SK-N-SH (cell line): Measurements from ENCODE around the gene PARVA. TPM values are rescaled to one million over a fixed set of nuclear protein-coding genes. Genes with fewer than 3 reads are reported as not detected.

Experiments used
- CTCF ChIA-PET: fragments of 300-600, 350-600 bp; formaldehyde crosslinking; extraction: SDS; loops from one replicate; lab custom pipeline; 2021; lab: Yijun Ruan, JAX
- POLR2A ChIA-PET: fragments of 350-600 bp; sonication (Branson Sonifier 250); formaldehyde crosslinking; extraction: SDS; loops from one replicate; lab custom pipeline; 2020; ENCODE audit warnings: antibody characterized with exemption, inconsistent platforms; lab: Yijun Ruan, JAX
- DNase-seq: peaks from one replicate; pipeline ENCODE4 v3.0.0; 2012
- H2AFZ ChIP-seq: fragments of 200-600 bp; sonication (generic); 2 replicates; pipeline ENCODE4 v1.8.1; 2016; ENCODE audit warnings: antibody characterized with exemption, mild to moderate bottlenecking, low read depth
- H3F3A ChIP-seq: fragments of 200-600 bp; sonication (generic); replicated peaks from 2 replicates; pipeline ENCODE3; 2016; ENCODE audit warnings: antibody characterized with exemption, mild to moderate bottlenecking; ENCODE audit not compliant: insufficient read depth
- H3K27ac ChIP-seq, 2 experiments: fragments of 200-500 bp in 1 of 2; fragments of 200-600 bp in 1 of 2; sonication (Bioruptor generic) in 1 of 2; sonication (generic), shearing (Covaris generic) in 1 of 2; 2 replicates each; pipeline versions ENCODE4 v1.5.1 to v1.6.1; 2014 to 2016; ENCODE audit warnings: low read depth in 2 of 2, inconsistent platforms in 1 of 2, low read length in 1 of 2, mild to moderate bottlenecking in 1 of 2, mixed read lengths in 1 of 2
- H3K27me3 ChIP-seq: fragments of 200-600 bp; sonication (generic), shearing (Covaris generic); 2 replicates; pipeline ENCODE4 v1.6.1; 2016; ENCODE audit warnings: mixed run types; ENCODE audit not compliant: insufficient read depth
- H3K36me3 ChIP-seq, 2 experiments: fragments of 200-500 bp in 1 of 2; fragments of 200-600 bp in 1 of 2; sonication (Bioruptor generic) in 1 of 2; sonication (generic) in 1 of 2; replicated peaks in 1 of 2; 2 replicates each; pipeline versions ENCODE3 to v1.5.1; 2014 to 2016; ENCODE audit warnings: low read length in 1 of 2, mild to moderate bottlenecking in 1 of 2; ENCODE audit not compliant: insufficient read depth in 2 of 2, control insufficient read depth in 1 of 2
- H3K4me1 ChIP-seq, 2 experiments: fragments of 200-500 bp in 1 of 2; fragments of 200-600 bp in 1 of 2; sonication (Bioruptor generic) in 1 of 2; sonication (generic), shearing (Covaris generic) in 1 of 2; 2 replicates each; pipeline versions ENCODE4 v1.5.1 to v1.6.1; 2014 to 2016; ENCODE audit warnings: low read depth in 1 of 2, low read length in 1 of 2, mixed run types in 1 of 2; ENCODE audit not compliant: insufficient read depth in 2 of 2, control insufficient read depth in 1 of 2
- H3K4me2 ChIP-seq: fragments of 200-600 bp; sonication (generic), shearing (Covaris generic); 2 replicates; pipeline ENCODE4 v1.6.1; 2017; ENCODE audit warnings: mixed run types
- H3K4me3 ChIP-seq, 2 experiments: fragments of 200-500 bp in 1 of 2; fragments of 200-600 bp in 1 of 2; sonication (Bioruptor generic) in 1 of 2; sonication (generic), shearing (Covaris generic) in 1 of 2; 2 replicates each; pipeline versions ENCODE4 v1.5.1 to v1.8.1; 2014 to 2016; ENCODE audit warnings: low read depth in 2 of 2, inconsistent platforms in 1 of 2, low read length in 1 of 2, mild to moderate bottlenecking in 1 of 2, mixed read lengths in 1 of 2, moderate library complexity in 1 of 2
- H3K79me2 ChIP-seq: fragments of 200-600 bp; sonication (generic); 2 replicates; pipeline ENCODE4 v1.8.1; 2017; ENCODE audit warnings: mild to moderate bottlenecking; ENCODE audit not compliant: insufficient read depth
- H3K9ac ChIP-seq: fragments of 200-600 bp; sonication (generic); 2 replicates; pipeline ENCODE4 v1.6.1; 2017; ENCODE audit warnings: mixed run types
- H3K9me2 ChIP-seq: fragments of 200-600 bp; sonication (generic); 2 replicates; pipeline ENCODE4 v1.6.1; 2017; ENCODE audit warnings: mixed run types
- H3K9me3 ChIP-seq: fragments of 200-600 bp; sonication (generic); 2 replicates; pipeline ENCODE4 v1.6.1; 2017; ENCODE audit warnings: mixed run types, mild to moderate bottlenecking, moderate library complexity
- H4K20me1 ChIP-seq: fragments of 200-600 bp; sonication (generic); 2 replicates; pipeline ENCODE4 v1.6.1; 2017; ENCODE audit warnings: mild to moderate bottlenecking, mixed run types; ENCODE audit not compliant: insufficient read depth
- EZH2phosphoT487 ChIP-seq: fragments of 200-600 bp; sonication (generic); IDR thresholded peaks from 2 replicates; pipeline ENCODE4 v1.6.1; 2017; ENCODE audit warnings: low read depth, mixed run types, mild to moderate bottlenecking, antibody characterized with exemption, moderate library complexity, borderline replicate concordance
- FOSL2 ChIP-seq: IDR thresholded peaks from 2 replicates; pipeline ENCODE4 v1.4.0; 2012; ENCODE audit warnings: low read depth, mild to moderate bottlenecking, moderate library complexity, borderline replicate concordance
- FOXJ3 ChIP-seq: sonication (generic); formaldehyde crosslinking; IDR thresholded peaks from 2 replicates; pipeline ENCODE4 v1.5.1; 2020; ENCODE audit warnings: mild to moderate bottlenecking, missing genetic modification reagents
- FOXM1 ChIP-seq: IDR thresholded peaks from 2 replicates; pipeline ENCODE4 v1.4.0; 2012; ENCODE audit warnings: low read depth, mild to moderate bottlenecking
- GABPA ChIP-seq: IDR thresholded peaks from 2 replicates; pipeline ENCODE4 v1.4.0; 2012; ENCODE audit warnings: low read depth, mild to moderate bottlenecking
- GATA2 ChIP-seq: sonication (generic); formaldehyde crosslinking; IDR thresholded peaks from 2 replicates; pipeline ENCODE4 v1.5.0; 2020; ENCODE audit warnings: mild to moderate bottlenecking, missing genetic modification reagents
- JUND ChIP-seq: IDR thresholded peaks from 2 replicates; pipeline ENCODE4 v1.4.0; 2012
- MAX ChIP-seq: IDR thresholded peaks from 2 replicates; pipeline ENCODE4 v1.4.0; 2012; ENCODE audit warnings: low read depth
- MEF2A ChIP-seq: IDR thresholded peaks from 2 replicates; pipeline ENCODE4 v1.4.0; 2012; ENCODE audit warnings: low read depth, borderline replicate concordance
- NFIC ChIP-seq: IDR thresholded peaks from 2 replicates; pipeline ENCODE4 v1.4.0; 2012; ENCODE audit warnings: borderline replicate concordance
- RFX5 ChIP-seq: IDR thresholded peaks from 2 replicates; pipeline ENCODE4 v1.6.1; 2012; ENCODE audit warnings: mild to moderate bottlenecking, improper control_type of control experiment, low read length
- SIN3A ChIP-seq: IDR thresholded peaks from 2 replicates; pipeline ENCODE4 v1.6.1; 2012; ENCODE audit warnings: low read depth, mild to moderate bottlenecking, low read length, moderate library complexity, borderline replicate concordance
- SMC3 ChIP-seq: IDR thresholded peaks from 2 replicates; pipeline ENCODE4 v1.6.1; 2012; ENCODE audit warnings: low read depth, low read length, improper control_type of control experiment
- TAF1 ChIP-seq: IDR thresholded peaks from 2 replicates; pipeline ENCODE4 v1.6.1; 2012; ENCODE audit warnings: low read depth, mild to moderate bottlenecking, low read length, moderate library complexity, borderline replicate concordance
- TCF12 ChIP-seq: IDR thresholded peaks from 2 replicates; pipeline ENCODE4 v1.4.0; 2012
- TEAD4 ChIP-seq: IDR thresholded peaks from 2 replicates; pipeline ENCODE4 v1.4.0; 2012; ENCODE audit warnings: mild to moderate bottlenecking, borderline replicate concordance; ENCODE audit not compliant: insufficient read depth
- WGBS: methylation state at CpG from one replicate; pipeline ENCODE4 v1.1.6; 2017; ENCODE audit warnings: low lambda C conversion rate; 5-methylcytosine and 5-hydroxymethylcytosine counted together
- polyA plus RNA-seq, 3 experiments: library from polyadenylated mRNA; depleted of rRNA; stranded (reverse); fragments of >200 nt; gene quantifications; 2 replicates each; pipeline ENCODE4 v1.2.3, GENCODE V29; 2012
- TF ChIP-seq, protein P1 (sequence below): IDR thresholded peaks from 2 replicates; pipeline ENCODE4 v1.6.1; 2012; ENCODE audit warnings: mild to moderate bottlenecking, low read depth, low read length, moderate library complexity
- TF ChIP-seq, protein P2 (sequence below): fragments of 150-350 bp; IDR thresholded peaks from 2 replicates; pipeline ENCODE4 v1.6.1; 2017; ENCODE audit warnings: antibody characterized with exemption, low read length, low read depth, borderline replicate concordance

PARVA gene
- polyA plus RNA-seq, 1 of the 3 experiments (the other 2 are of a cell fraction) = 27.6 TPM

- Histone ChIP-seq H3F3A (peaks cover 11% of the 10 kb centered on the region), H3K79me2 (peaks cover 64% of the 10 kb centered on the region), H3K4me1 (peaks cover 0 to 15% of the 10 kb centered on the region in 2 experiments; a peak in 3 of 4 replicates), H3K27me3 (no peaks in the 10 kb centered on the region), H3K4me3 (no peak overlapping the region), H3K9me2 (no peaks in the 10 kb centered on the region), H2AFZ (no peak overlapping the region), H3K27ac (peak overlapping the region in 1 of 2 experiments; percentile 71; a peak in 2 of 4 replicates), H3K36me3 (peaks cover 0 to 4% of the 10 kb centered on the region in 2 experiments), H3K9me3 (no peaks in the 10 kb centered on the region), H3K9ac (no peak overlapping the region), H4K20me1 (peaks cover 11% of the 10 kb centered on the region; the same call in 1 of the 2 replicates), H3K4me2 (peak overlapping the region; percentile 59; the same call in 1 of the 2 replicates)
- WGBS = 95% methylated on average over 4 of the region's 4 CpGs
- DNase-seq = no peak
- POLR2A ChIA-PET = no interaction called here
- CTCF ChIA-PET = interaction anchor here (1.0 kb wide), 2 partner anchors 10 to 13 kb away, joined by 3 read pairs; no protein-coding TSS in a partner anchor
- TF ChIP-seq, protein P1, sequence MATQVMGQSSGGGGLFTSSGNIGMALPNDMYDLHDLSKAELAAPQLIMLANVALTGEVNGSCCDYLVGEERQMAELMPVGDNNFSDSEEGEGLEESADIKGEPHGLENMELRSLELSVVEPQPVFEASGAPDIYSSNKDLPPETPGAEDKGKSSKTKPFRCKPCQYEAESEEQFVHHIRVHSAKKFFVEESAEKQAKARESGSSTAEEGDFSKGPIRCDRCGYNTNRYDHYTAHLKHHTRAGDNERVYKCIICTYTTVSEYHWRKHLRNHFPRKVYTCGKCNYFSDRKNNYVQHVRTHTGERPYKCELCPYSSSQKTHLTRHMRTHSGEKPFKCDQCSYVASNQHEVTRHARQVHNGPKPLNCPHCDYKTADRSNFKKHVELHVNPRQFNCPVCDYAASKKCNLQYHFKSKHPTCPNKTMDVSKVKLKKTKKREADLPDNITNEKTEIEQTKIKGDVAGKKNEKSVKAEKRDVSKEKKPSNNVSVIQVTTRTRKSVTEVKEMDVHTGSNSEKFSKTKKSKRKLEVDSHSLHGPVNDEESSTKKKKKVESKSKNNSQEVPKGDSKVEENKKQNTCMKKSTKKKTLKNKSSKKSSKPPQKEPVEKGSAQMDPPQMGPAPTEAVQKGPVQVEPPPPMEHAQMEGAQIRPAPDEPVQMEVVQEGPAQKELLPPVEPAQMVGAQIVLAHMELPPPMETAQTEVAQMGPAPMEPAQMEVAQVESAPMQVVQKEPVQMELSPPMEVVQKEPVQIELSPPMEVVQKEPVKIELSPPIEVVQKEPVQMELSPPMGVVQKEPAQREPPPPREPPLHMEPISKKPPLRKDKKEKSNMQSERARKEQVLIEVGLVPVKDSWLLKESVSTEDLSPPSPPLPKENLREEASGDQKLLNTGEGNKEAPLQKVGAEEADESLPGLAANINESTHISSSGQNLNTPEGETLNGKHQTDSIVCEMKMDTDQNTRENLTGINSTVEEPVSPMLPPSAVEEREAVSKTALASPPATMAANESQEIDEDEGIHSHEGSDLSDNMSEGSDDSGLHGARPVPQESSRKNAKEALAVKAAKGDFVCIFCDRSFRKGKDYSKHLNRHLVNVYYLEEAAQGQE = no peak
- no peak for TF ChIP-seq EZH2phosphoT487
- TF ChIP-seq FOSL2 = no peak
- TF ChIP-seq JUND = no peak
- no peak for TF ChIP-seq SMC3
- TF ChIP-seq TAF1 = no peak
- no peak for TF ChIP-seq MEF2A
These were observed 63.2 kb downstream of the PARVA start for GRCh38 chr11:12440565-12440964.

DNA sequence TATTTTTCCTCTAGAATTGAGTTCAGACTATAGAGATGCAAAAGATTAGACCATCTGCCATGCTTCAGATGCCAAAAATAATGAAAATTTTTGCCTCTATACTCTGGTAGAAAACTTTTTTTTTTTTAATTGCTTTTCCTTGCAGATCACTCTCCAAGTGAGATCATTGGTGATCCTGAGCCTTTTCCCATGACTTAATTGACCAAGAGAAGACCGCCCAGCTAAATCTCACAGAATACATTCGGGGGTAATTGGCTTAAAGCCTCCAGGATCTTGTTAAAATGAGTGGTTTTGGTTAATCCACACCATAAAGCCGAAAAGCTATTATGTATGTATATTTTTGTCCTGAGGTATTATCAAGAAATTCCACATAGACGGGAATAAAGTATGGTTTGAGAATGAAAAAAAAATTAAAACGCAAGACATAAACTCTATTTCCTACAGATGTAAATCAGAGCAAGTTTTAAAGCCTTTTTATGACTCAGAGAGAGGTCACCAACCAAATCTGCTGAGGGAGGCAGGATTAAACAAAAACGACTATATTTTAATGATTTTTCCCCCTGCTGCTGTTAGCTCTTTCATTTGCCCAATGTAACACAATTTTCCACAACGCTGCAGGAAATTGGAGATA, 64.0 kb downstream of the PARVA start:
- 56% methylated on average over 7 of the region's 7 CpGs for WGBS
- Histone ChIP-seq H3K9me2 (no peaks in the 10 kb centered on the region), H3K4me2 (peak overlapping the region; percentile 59; the same call in 1 of the 2 replicates), H4K20me1 (peaks cover 11% of the 10 kb centered on the region; the same call in 1 of the 2 replicates), H3K4me1 (peaks cover 0 to 15% of the 10 kb centered on the region in 2 experiments; a peak in 3 of 4 replicates), H3K9me3 (no peaks in the 10 kb centered on the region), H3F3A (peaks cover 11% of the 10 kb centered on the region), H2AFZ (no peak overlapping the region), H3K4me3 (no peak overlapping the region), H3K36me3 (peaks cover 0 to 4% of the 10 kb centered on the region in 2 experiments), H3K9ac (no peak overlapping the region), H3K27me3 (no peaks in the 10 kb centered on the region), H3K27ac (peak overlapping the region; percentile 67 to 71; a peak in 3 of 4 replicates), H3K79me2 (peaks cover 63% of the 10 kb centered on the region)
- no peak for DNase-seq
- CTCF ChIA-PET = interaction anchor here (1.0 to 1.2 kb wide), 2 partner anchors 30 to 452 kb away, joined by 3 to 4 read pairs; no protein-coding TSS in a partner anchor
- POLR2A ChIA-PET = no interaction called here
- TF ChIP-seq SIN3A (no peak), MAX (no peak), FOSL2 (peak; percentile 66; the same call in 1 of the 2 replicates), FOXM1 (no peak), TAF1 (no peak), FOXJ3 (CRISPR knock-in tag) (no peak), NFIC (no peak), GATA2 (CRISPR knock-in tag) (no peak), RFX5 (no peak), GABPA (no peak), TCF12 (peak; percentile 46; the same call in 1 of the 2 replicates), TEAD4 (no peak)
- TF ChIP-seq, protein P2, sequence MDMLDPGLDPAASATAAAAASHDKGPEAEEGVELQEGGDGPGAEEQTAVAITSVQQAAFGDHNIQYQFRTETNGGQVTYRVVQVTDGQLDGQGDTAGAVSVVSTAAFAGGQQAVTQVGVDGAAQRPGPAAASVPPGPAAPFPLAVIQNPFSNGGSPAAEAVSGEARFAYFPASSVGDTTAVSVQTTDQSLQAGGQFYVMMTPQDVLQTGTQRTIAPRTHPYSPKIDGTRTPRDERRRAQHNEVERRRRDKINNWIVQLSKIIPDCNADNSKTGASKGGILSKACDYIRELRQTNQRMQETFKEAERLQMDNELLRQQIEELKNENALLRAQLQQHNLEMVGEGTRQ = no peak
- TF ChIP-seq, protein P1 = no peak
